Measurements from ENCODE around the gene CHAMP1.

- TF ChIP-seq CTCF (IDR thresholded peaks at IDR 0.05) (no peak), POLR2A (IDR thresholded peaks at IDR 0.05) (no peak), POLR2AphosphoS5 (IDR thresholded peaks at IDR 0.05) (no peak)
Observed at GRCh38 chr13:114268344-114269280, 45.7 kb upstream of the CHAMP1 start.

Measured in prostate gland (tissue), 2 donors.